Measurements from ENCODE around the gene SYVN1.

SYVN1 gene

DNA sequence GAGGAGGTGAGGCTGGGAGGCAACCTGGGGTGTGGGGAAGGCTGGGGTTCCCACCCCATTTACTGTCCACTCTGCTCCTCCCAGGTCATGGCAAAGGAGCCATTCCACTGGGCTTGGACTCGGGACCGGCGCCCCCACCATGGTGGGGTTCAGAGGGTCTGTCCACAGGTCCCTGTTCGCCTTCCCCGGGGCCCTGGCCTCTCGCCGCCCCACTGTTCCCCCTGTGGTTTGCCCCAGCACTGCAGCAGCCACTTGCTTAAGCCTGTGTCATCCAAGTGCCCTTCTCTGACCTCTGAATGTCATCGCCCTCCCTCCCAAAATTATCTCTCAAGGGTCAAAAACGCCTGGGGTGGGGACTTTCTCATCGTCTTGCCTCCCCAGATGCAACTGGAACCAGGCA is 38.3 kb upstream of the SYVN1 start:
- in situ Hi-C loops (cut with HindIII; ENCODE audit: low sequenced_read_pairs) = no loop called here
- TF ChIP-seq, protein P1, sequence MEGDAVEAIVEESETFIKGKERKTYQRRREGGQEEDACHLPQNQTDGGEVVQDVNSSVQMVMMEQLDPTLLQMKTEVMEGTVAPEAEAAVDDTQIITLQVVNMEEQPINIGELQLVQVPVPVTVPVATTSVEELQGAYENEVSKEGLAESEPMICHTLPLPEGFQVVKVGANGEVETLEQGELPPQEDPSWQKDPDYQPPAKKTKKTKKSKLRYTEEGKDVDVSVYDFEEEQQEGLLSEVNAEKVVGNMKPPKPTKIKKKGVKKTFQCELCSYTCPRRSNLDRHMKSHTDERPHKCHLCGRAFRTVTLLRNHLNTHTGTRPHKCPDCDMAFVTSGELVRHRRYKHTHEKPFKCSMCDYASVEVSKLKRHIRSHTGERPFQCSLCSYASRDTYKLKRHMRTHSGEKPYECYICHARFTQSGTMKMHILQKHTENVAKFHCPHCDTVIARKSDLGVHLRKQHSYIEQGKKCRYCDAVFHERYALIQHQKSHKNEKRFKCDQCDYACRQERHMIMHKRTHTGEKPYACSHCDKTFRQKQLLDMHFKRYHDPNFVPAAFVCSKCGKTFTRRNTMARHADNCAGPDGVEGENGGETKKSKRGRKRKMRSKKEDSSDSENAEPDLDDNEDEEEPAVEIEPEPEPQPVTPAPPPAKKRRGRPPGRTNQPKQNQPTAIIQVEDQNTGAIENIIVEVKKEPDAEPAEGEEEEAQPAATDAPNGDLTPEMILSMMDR (IDR thresholded peaks at IDR 0.05; ENCODE audit: low read depth, low read length, missing control alignments) = no peak
- H3K4me3 ChIP-seq (ENCODE audit: low read depth, low read length) = no peak overlapping the region
- DNase-seq (ENCODE audit: low read depth) = no peak

DNA sequence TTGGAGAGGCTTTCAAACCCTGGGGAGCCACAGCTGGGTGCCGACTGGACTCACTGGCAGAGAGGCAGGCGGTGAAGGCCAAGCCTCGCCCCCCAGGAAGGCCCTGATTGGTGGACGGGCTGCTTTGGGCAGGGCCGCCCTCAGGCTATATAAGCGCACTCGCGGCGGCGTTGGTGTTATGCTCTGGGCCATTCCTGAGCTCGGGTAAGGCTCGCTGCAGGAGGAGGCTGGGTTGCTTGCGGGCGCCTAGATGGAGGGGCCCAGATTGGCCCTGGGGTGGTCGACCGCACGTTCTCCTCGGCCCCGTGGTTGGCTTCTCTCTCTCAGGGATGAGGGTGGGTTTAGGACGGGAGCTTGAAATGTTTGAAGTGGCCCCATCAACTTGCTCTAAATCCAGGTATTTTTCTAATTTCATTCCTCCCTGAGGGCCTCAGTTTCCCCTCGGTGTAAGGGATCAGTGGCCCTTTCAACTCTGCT is 35.8 kb upstream of the SYVN1 start, which contains the start of gene SPDYC:
SPDYC (plus strand) TSS at position 176 of the 477 bp plus-strand sequence. CDS start 1,125 bp downstream, outside the sequence.
- in situ Hi-C loops (cut with HindIII; ENCODE audit: low sequenced_read_pairs) = no loop called here
- TF ChIP-seq, protein P1 (IDR thresholded peaks at IDR 0.05; ENCODE audit: low read depth, low read length, missing control alignments) = no peak

DNA sequence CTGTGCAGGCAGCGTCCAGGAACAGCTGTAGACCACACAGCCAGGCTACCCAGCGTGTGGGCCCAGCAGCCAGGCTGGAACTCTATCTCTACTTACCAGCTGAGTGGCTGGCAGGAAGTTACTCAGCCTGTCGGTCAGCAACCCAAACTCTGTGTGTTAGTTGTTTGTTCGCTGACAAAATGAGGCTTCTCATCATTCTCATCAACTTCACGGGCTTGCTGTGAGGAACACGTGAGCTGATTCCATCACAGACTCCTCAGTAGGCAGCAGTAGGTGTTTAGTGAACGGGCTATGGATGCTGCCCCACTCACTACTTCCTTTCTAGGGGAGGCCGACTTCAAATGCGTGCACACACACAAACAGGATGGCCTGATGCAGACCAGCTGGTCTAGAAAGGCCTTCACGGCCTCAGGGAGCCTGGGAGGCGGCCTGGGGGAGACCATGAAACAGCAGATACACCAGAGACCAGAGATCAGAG is 34.9 kb upstream of the SYVN1 start:
- in situ Hi-C loops (cut with HindIII; ENCODE audit: low sequenced_read_pairs) = no loop called here
- TF ChIP-seq, protein P1 (IDR thresholded peaks at IDR 0.05; ENCODE audit: low read depth, low read length, missing control alignments) = no peak
- DNase-seq (ENCODE audit: low read depth) = no peak
- no peak overlapping the region for H3K4me3 ChIP-seq (ENCODE audit: low read depth, low read length)

More for the DNA sequence above, 35.8 kb upstream of the SYVN1 start, which contains the start of gene SPDYC:
- no peak within 1 kb of the TSS for H3K4me3 ChIP-seq (ENCODE audit: low read depth, low read length)
- no peak for DNase-seq (ENCODE audit: low read depth)

DNA sequence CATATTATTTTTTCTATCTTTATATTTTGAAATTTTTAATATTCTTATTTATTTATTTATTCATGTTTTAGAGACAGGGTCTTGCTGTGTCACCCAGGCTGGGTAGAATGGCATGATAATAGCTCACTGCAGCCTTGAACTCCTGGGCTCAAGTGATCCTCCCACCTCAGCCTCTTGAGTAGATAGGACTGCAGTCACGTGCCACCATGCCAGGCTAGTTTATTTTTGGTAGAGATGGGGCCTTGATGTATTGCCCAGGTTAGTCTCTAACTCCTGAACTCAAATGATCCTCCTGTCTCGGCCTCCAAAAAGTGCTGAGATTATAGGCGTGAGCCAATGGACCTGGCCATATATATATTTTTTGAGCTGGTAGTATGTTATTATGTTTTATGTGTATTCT is 33.3 kb upstream of the SYVN1 start:
- TF ChIP-seq, protein P1 (IDR thresholded peaks at IDR 0.05; ENCODE audit: low read depth, low read length, missing control alignments) = no peak
- in situ Hi-C loops (cut with HindIII; ENCODE audit: low sequenced_read_pairs) = no loop called here
- H3K4me3 ChIP-seq (ENCODE audit: low read depth, low read length) = no peak overlapping the region
- no peak for DNase-seq (ENCODE audit: low read depth)

DNA sequence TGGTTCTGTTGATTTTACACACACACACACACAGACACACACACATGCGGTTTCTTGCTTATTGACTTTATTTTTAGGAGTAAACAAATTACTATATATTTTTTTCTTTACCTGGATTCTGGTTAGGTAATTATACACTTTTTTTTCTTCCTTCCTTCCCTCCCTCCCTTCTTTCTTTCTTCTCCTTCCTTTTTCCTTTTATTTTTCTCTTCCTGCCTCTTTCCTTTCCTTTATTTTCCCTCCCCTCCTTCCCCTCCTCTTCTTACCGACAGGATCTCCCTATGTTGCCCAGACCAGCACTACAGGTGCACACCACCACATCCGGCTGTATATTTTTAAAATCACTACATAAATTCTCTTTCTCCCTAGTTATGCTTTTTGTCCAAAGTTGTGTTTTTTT is 32.6 kb upstream of the SYVN1 start:
- in situ Hi-C loops (cut with HindIII; ENCODE audit: low sequenced_read_pairs) = no loop called here
- TF ChIP-seq, protein P1 (IDR thresholded peaks at IDR 0.05; ENCODE audit: low read depth, low read length, missing control alignments) = no peak

DNA sequence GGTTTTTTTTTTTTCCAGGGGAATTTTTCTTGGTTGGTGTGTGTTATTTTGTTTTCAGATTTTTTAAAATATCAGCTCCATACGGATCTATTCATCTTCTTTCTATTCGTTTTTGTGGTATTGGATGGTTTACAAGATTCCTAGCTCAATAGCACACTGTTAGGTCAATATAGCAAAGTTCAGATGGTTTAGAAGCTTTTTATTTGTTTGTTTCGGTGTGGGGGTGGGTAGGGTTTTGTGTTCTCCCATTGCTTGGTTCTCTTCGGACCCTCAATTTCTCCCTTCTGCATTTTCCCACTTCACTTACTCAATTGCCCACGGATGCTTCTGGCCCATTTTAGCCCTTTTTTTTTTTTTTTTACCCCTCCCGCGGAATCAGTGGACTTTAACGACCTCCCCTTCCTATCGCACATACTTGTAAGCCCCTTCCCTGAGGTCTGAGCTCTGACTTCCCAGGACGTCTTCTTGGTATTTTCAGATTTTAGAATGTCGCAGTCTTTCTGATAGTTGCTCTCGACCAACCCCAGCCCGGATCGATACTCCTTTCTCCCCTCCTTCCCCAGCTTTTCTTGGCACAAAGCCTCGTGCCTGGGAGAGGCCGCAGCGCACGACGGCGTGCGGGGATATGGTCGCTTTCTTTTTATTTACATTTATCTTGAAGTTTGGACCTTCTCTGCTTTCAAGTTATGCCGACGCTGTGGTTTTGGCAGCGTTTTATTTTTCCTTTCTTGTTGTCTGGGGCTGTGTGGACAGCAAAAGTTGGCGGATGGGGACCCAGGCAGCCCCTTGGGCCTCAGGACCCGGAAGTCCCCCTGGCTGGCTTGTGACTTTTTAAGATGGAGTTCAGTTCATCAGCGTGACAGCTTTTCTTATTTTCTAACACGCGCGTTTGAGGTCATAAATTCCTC is 31.3 kb upstream of the SYVN1 start:
- DNase-seq (ENCODE audit: low read depth) = no peak
- in situ Hi-C loops (cut with HindIII; ENCODE audit: low sequenced_read_pairs) = no loop called here
- TF ChIP-seq, protein P1 (IDR thresholded peaks at IDR 0.05; ENCODE audit: low read depth, low read length, missing control alignments) = no peak
- H3K4me3 ChIP-seq (ENCODE audit: low read depth, low read length) = no peak overlapping the region

More for the DNA sequence above, 32.6 kb upstream of the SYVN1 start:
- DNase-seq (ENCODE audit: low read depth) = no peak
- no peak overlapping the region for H3K4me3 ChIP-seq (ENCODE audit: low read depth, low read length)
